SK-N-MC (cell line): Measurements from ENCODE around the gene DYNC2H1.

ENCODE experiments used
- EZH2 ChIP-seq: fragments of 200-600 bp; sonication (generic); IDR thresholded peaks from one replicate; pipeline ENCODE4 v1.6.1; 2017; ENCODE audit warnings: antibody characterized with exemption
- POLR2AphosphoS5 ChIP-seq: IDR thresholded peaks from 2 replicates; pipeline ENCODE4 v1.6.1; 2012; ENCODE audit warnings: mild to moderate bottlenecking, low read depth, low read length, borderline replicate concordance

GRCh38 chr11:103436131-103436770 is 327.0 kb downstream of the DYNC2H1 start:
- no peak for TF ChIP-seq POLR2AphosphoS5
- no peak for TF ChIP-seq EZH2
